B cell (primary cell): ENCODE measurements around the gene KCNIP2. TPM values are rescaled to one million over a fixed set of nuclear protein-coding genes. Genes with fewer than 3 reads are reported as not detected.

Experiments used
- ATAC-seq: fragments of 200-7000 bp; cut with Tn5 transposase; one replicate; pipeline ENCODE4 v1.10.0; 2021; ENCODE audit warnings: low read depth, mild to moderate bottlenecking, moderate number of reproducible peaks, moderate library complexity
- CTCF ChIA-PET: fragments of 350-600 bp; sonication (Branson Sonifier 250); formaldehyde crosslinking; loops from one replicate; lab custom pipeline; 2021; ENCODE audit warnings: antibody characterized with exemption, inconsistent platforms; lab: Charles Lee
- POLR2A ChIA-PET: fragments of 350-600 bp; sonication (Branson Sonifier 250); formaldehyde crosslinking; loops from one replicate; lab custom pipeline; 2021; ENCODE audit warnings: antibody characterized with exemption; lab: Charles Lee
- DNase-seq: peaks from one replicate; pipeline ENCODE4 v3.0.0; 2013
- H2AFZ ChIP-seq: 2 replicates; pipeline ENCODE4 v1.6.1; 2012; ENCODE audit warnings: mild to moderate bottlenecking, low read depth, low read length; ENCODE audit not compliant: insufficient read depth, poor library complexity, severe bottlenecking
- H3K27ac ChIP-seq, 2 donors: 1 replicate in 1 of 2; 2 replicates in 1 of 2; pipeline ENCODE4 v1.5.1; 2012 to 2013; ENCODE audit warnings: low read length in 2 of 2, mild to moderate bottlenecking in 2 of 2, moderate library complexity in 1 of 2
- H3K27me3 ChIP-seq, 4 experiments: fragments of 200-600 bp in 1 of 4; sonication (generic) in 1 of 4; replicated peaks in 1 of 4; 1 replicate in 2 of 4; 2 replicates in 2 of 4; pipeline versions ENCODE4 v1.6.1 to v1.7.0; 2013 to 2016; ENCODE audit warnings: low read length in 3 of 4, mild to moderate bottlenecking in 2 of 4, mixed read lengths in 1 of 4, moderate library complexity in 1 of 4; ENCODE audit not compliant: insufficient read depth in 4 of 4, control insufficient read depth in 3 of 4; ENCODE audit errors: control extremely low read depth in 1 of 4
- H3K36me3 ChIP-seq, 2 experiments: replicated peaks in 1 of 2; 1 replicate in 1 of 2; 2 replicates in 1 of 2; pipeline versions ENCODE4 v1.6.1 to v1.7.1; 2013; ENCODE audit warnings: low read length in 1 of 2; ENCODE audit not compliant: insufficient read depth in 2 of 2, control insufficient read depth in 1 of 2; ENCODE audit errors: control extremely low read depth in 1 of 2, extremely low read depth in 1 of 2
- H3K4me1 ChIP-seq, 2 donors: fragments of 200-600 bp in 1 of 2; sonication (generic) in 1 of 2; 1 replicate in 1 of 2; 2 replicates in 1 of 2; pipeline versions ENCODE4 v1.5.1 to v1.6.1; 2013 to 2017; ENCODE audit warnings: low read length in 2 of 2; ENCODE audit not compliant: control insufficient read depth in 2 of 2, insufficient read depth in 2 of 2
- H3K4me2 ChIP-seq: replicated peaks from 2 replicates; pipeline ENCODE3; 2012; ENCODE audit warnings: mild to moderate bottlenecking, low read depth, low read length; ENCODE audit not compliant: poor library complexity, severe bottlenecking
- H3K4me3 ChIP-seq, 5 experiments: fragments of 200-600 bp in 1 of 5; sonication (generic) in 1 of 5; 1 replicate in 3 of 5; 2 replicates in 2 of 5; pipeline versions ENCODE4 v1.5.1 to v1.7.0; 2011 to 2016; ENCODE audit warnings: low read length in 4 of 5, mild to moderate bottlenecking in 4 of 5, low read depth in 2 of 5, control low read depth in 1 of 5, moderate library complexity in 1 of 5; ENCODE audit not compliant: insufficient read depth in 1 of 5; ENCODE audit errors: control extremely low read depth in 1 of 5, extremely low read depth in 1 of 5
- H3K79me2 ChIP-seq: fragments of 200-600 bp; sonication (generic); one replicate; pipeline ENCODE4 v1.6.0; 2016; ENCODE audit warnings: low read length; ENCODE audit not compliant: control insufficient read depth, insufficient read depth
- H3K9ac ChIP-seq: fragments of 200-600 bp; sonication (generic); 2 replicates; pipeline ENCODE4 v1.6.1; 2017; ENCODE audit warnings: mild to moderate bottlenecking, low read length, moderate library complexity
- H3K9me3 ChIP-seq, 3 donors: one replicate each; pipeline versions ENCODE4 v1.6.1 to v1.7.1; 2013; ENCODE audit warnings: low read length in 2 of 3; ENCODE audit not compliant: control insufficient read depth in 2 of 3, insufficient read depth in 1 of 3; ENCODE audit errors: control extremely low read depth in 1 of 3
- H4K20me1 ChIP-seq: 2 replicates; pipeline ENCODE4 v1.6.0; 2012; ENCODE audit warnings: mild to moderate bottlenecking, low read length; ENCODE audit not compliant: insufficient read depth, control insufficient read depth, poor library complexity, severe bottlenecking
- H3K27ac Mint-ChIP-seq: one replicate; pipeline ENCODE4 v1.8.0; 2021; ENCODE audit warnings: mixed read lengths
- H3K27me3 Mint-ChIP-seq: one replicate; pipeline ENCODE4 v1.8.0; 2021; ENCODE audit warnings: mixed read lengths
- H3K4me1 Mint-ChIP-seq: one replicate; pipeline ENCODE4 v1.8.0; 2021; ENCODE audit warnings: mixed read lengths
- H3K4me3 Mint-ChIP-seq: one replicate; pipeline ENCODE4 v1.8.0; 2021; ENCODE audit warnings: mixed read lengths
- H3K9me3 Mint-ChIP-seq: one replicate; pipeline ENCODE4 v1.8.0; 2022; ENCODE audit warnings: mixed read lengths; ENCODE audit not compliant: insufficient read depth
- EZH2 ChIP-seq: IDR thresholded peaks from 2 replicates; pipeline ENCODE4 v1.6.1; 2012; ENCODE audit warnings: borderline replicate concordance, low read depth, mild to moderate bottlenecking, moderate library complexity, low read length; ENCODE audit not compliant: insufficient read depth, poor library complexity, severe bottlenecking
- WGBS: methylation state at CpG from one replicate; pipeline ENCODE4 v1.1.5; 2013; ENCODE audit warnings: missing lambda C conversion rate; ENCODE audit not compliant: insufficient coverage; 5-methylcytosine and 5-hydroxymethylcytosine counted together
- intact Hi-C: fragments of 100-400 bp; cut with micrococcal nuclease; formaldehyde crosslinking; loops from one replicate; pipeline ENCODE4 v1.10.0; 2022
- polyA plus RNA-seq: library from polyadenylated mRNA; depleted of rRNA; stranded (reverse); fragments of >200 nt; gene quantifications from 2 replicates; pipeline ENCODE4 v1.2.3, GENCODE V29; 2012
- total RNA-seq, 2 donors: library from RNA; stranded (reverse); fragments of 120-200 nt in 1 of 2; gene quantifications; 1 replicate in 1 of 2; 2 replicates in 1 of 2; pipeline versions ENCODE4 v1.2.3 to v1.2.4, GENCODE V29; 2013 to 2022
- TF ChIP-seq, protein P1 (sequence below): fragments of 200-600 bp; IDR thresholded peaks from one replicate; pipeline ENCODE4 v1.8.0; 2022; ENCODE audit warnings: antibody characterized with exemption, mild to moderate bottlenecking

The KCNIP2 gene
- total and polyA plus RNA-seq, 2 donors (not counting 1 experiment from before 2014, with no cell fraction given), result 3.5 to 34.7 TPM

DNA sequence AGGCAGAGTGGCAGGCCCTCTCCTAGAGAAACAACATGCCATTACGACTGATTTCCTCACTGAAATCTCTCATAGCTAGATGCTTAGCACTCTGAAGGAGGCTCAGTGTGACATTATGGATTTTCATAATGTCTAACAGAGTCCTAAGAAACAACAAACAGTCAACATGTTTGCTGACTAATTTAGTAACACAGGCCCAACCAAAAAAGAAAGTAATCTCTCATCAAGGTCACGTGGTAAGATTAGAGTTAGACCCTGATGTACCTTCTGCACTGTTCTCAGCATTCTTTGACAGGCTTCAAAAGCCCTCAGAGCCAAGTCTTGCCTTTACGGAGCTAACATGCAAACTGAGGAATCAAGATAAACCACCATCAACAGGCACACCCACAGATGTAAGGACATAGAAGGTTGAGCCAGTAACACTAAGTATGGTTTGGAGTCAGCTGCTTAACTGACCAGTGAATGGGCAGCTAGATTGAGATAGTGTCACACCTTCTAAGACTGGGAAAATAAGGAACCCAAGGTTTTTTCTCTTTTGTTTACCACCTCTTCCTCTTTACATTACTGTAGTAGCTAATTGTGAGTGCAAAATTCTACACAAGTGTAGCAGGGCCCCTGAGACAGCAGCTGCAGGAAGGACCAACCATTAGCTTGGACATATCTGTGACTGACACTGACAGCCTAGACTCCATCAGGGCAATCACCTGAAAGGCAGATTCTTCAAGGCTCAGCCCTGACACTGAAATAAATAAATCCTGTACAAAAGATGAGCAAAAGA lies 15.3 kb upstream of the KCNIP2 start:
- no peak overlapping the region for H2AFZ ChIP-seq
- H3K36me3 ChIP-seq, result peaks cover 0 to 1% of the 10 kb centered on the region in 2 experiments
- Mint-ChIP-seq H3K9me3 (peaks cover 3% of the 10 kb centered on the region), H3K27ac (peak overlapping the region; percentile 73), H3K4me1 (peaks cover 21% of the 10 kb centered on the region), H3K4me3 (peak overlapping the region; percentile 35), H3K27me3 (no peaks in the 10 kb centered on the region)
- peak overlapping the region; percentile 47 to 52 for H3K27ac ChIP-seq
- ATAC-seq (no peak), DNase-seq (no peak)
- H3K4me2 ChIP-seq, result peak overlapping the region; percentile 13
- peaks cover 24% of the 10 kb centered on the region for H4K20me1 ChIP-seq
- H3K79me2 ChIP-seq, result peaks cover 44% of the 10 kb centered on the region
- 88% methylated on average over 1 of the region's 3 CpGs for WGBS
- TF ChIP-seq, protein P1, sequence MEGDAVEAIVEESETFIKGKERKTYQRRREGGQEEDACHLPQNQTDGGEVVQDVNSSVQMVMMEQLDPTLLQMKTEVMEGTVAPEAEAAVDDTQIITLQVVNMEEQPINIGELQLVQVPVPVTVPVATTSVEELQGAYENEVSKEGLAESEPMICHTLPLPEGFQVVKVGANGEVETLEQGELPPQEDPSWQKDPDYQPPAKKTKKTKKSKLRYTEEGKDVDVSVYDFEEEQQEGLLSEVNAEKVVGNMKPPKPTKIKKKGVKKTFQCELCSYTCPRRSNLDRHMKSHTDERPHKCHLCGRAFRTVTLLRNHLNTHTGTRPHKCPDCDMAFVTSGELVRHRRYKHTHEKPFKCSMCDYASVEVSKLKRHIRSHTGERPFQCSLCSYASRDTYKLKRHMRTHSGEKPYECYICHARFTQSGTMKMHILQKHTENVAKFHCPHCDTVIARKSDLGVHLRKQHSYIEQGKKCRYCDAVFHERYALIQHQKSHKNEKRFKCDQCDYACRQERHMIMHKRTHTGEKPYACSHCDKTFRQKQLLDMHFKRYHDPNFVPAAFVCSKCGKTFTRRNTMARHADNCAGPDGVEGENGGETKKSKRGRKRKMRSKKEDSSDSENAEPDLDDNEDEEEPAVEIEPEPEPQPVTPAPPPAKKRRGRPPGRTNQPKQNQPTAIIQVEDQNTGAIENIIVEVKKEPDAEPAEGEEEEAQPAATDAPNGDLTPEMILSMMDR, result no peak
- no peak for TF ChIP-seq EZH2
- ChIA-PET CTCF (interaction anchor here (0.5 to 4.8 kb wide), 5 partner anchors 10 to 151 kb away, joined by 3 to 48 read pairs (median 4); no protein-coding TSS in a partner anchor), POLR2A (no interaction called here)
- peaks cover 3 to 10% (median 5%) of the 10 kb centered on the region in 3 donors for H3K9me3 ChIP-seq
- H3K4me1 ChIP-seq, result peaks cover 10 to 14% of the 10 kb centered on the region in 2 donors
- intact Hi-C loops, result no loop called here
- no peaks in the 10 kb centered on the region for H3K27me3 ChIP-seq
- no peak overlapping the region for H3K4me3 ChIP-seq
- peak overlapping the region; percentile 8 for H3K9ac ChIP-seq
